Prostate gland (tissue), 2 donors: ENCODE data around the gene MRPS30.

ENCODE experiments used
- CTCF ChIP-seq, 4 experiments: fragments of 200-600 bp in 2 of 4; fragments of 450-650 bp in 2 of 4; sonication (generic) in 2 of 4; IDR thresholded peaks; 1 replicate in 3 of 4; 2 replicates in 1 of 4; pipeline ENCODE4 v1.5.1; 2016 to 2019; ENCODE audit warnings: antibody characterized with exemption in 4 of 4, mild to moderate bottlenecking in 2 of 4, moderate library complexity in 2 of 4
- POLR2A ChIP-seq: fragments of 450-650 bp; IDR thresholded peaks from one replicate; pipeline ENCODE4 v1.6.1; 2016; ENCODE audit warnings: antibody characterized with exemption, mild to moderate bottlenecking
- POLR2AphosphoS5 ChIP-seq: sonication (generic); formaldehyde crosslinking; IDR thresholded peaks from one replicate; pipeline ENCODE4 v1.6.1; 2017; ENCODE audit warnings: antibody characterized with exemption

GRCh38 chr5:44769877-44770209 is 38.9 kb upstream of the MRPS30 start:
- TF ChIP-seq CTCF (IDR thresholded peaks at IDR 0.05) (no peak), POLR2A (no peak), POLR2AphosphoS5 (no peak)
